DMS153 treated with DMSO at 0.1 percent for 48 hours (cell line): ENCODE results near the gene RXRA.

ENCODE experiments used
- DNase-seq: peaks from one replicate; lab custom pipeline; 2025; ENCODE audit not compliant: unreplicated experiment; lab: John Stamatoyannopoulos, UW

The RXRA gene

GRCh38 chr9:134486143-134486591, 159.9 kb downstream of the RXRA start:
- no peak for DNase-seq

DNA sequence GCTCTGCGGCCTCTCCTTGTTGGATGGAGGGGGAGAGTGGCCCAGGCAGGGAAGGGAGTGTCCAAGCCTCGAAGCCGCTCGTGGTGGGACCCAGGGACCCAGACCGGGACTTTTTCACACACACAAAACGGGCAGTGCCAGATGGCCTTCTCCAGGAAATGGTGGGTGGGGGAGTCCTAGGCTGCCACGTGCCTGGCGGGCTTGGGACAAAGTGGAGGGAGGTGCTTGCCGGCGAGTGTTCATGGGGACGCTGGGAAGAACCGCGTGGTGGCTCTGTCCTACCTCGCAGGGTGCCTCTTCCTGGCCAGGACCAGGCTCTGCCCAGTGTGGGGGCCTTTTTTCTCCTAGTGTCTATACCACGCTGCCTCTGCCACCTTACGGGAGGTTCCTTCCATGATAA, 160.3 kb downstream of the RXRA start:
- DNase-seq: no peak
